Endothelial cell of hepatic sinusoid (primary cell): ENCODE data around the gene ZAP70.
"Not testable (repeated sequence)": the region's sequence is repeated elsewhere in the genome, so short reads cannot be mapped to it uniquely, and the experiment has no call there.

Experiments
- in situ Hi-C: cut with HindIII; loops from 2 replicates; pipeline ENCODE4 v1.10.0; 2017; ENCODE audit warnings: low sequenced_read_pairs

The ZAP70 gene

GRCh38 chr2:97697252-97698235, 15.8 kb upstream of the ZAP70 start:
- in situ Hi-C loops: no loop called here

GRCh38 chr2:97698530-97698929, 14.8 kb upstream of the ZAP70 start:
- in situ Hi-C loops: no loop called here

GRCh38 chr2:97699765-97700444, 13.5 kb upstream of the ZAP70 start:
- in situ Hi-C loops: no loop called here

- in situ Hi-C loops: no loop called here
Observed at GRCh38 chr2:97701186-97701585, 12.2 kb upstream of the ZAP70 start.

GRCh38 chr2:97701851-97702465, 11.4 kb upstream of the ZAP70 start:
- in situ Hi-C loops: no loop called here

DNA sequence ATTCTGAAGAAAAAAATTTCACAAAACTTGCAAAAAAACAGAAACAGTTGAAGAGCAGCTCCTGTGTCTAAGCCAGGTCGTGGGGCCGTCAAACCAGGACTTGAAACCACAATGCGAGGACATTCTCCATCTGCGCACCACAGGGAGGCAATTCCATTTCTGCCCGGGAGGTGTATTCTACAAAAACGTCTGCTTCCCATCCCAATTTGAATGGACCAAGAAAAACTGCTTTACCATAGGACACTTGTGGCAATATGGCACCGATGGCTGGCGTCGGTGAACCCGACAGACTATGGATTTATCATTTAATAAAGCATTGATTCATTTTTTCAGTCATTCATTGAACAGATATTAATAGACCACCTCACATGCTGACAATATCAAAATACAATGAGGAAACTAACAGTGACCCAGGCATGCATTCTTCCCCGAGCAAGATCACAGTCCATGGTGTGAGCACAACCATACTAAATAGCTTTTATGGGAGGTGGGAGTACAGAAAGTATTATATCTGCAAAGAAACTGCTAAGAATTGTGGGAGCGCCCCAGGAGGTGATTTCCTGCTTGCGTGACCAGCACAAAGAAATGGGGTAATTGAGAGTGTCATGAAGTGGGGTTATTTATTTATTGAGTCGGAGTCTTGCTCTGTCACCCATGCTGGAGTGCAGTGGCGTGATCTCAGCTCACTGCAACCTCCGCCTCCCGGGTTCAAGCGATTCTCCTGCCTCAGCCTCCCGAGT, 10.5 kb upstream of the ZAP70 start:
- in situ Hi-C loops: no loop called here

- in situ Hi-C loops: no loop called here
Observed at GRCh38 chr2:97703741-97704140, 9.6 kb upstream of the ZAP70 start.

GRCh38 chr2:97704989-97705388, 8.4 kb upstream of the ZAP70 start:
- in situ Hi-C loops: no loop called here

GRCh38 chr2:97706112-97706511, 7.3 kb upstream of the ZAP70 start:
- in situ Hi-C loops: no loop called here

- in situ Hi-C loops: no loop called here
Observed at GRCh38 chr2:97706708-97707345, 6.5 kb upstream of the ZAP70 start.

GRCh38 chr2:97707362-97708047, 5.9 kb upstream of the ZAP70 start:
- in situ Hi-C loops: no loop called here

DNA sequence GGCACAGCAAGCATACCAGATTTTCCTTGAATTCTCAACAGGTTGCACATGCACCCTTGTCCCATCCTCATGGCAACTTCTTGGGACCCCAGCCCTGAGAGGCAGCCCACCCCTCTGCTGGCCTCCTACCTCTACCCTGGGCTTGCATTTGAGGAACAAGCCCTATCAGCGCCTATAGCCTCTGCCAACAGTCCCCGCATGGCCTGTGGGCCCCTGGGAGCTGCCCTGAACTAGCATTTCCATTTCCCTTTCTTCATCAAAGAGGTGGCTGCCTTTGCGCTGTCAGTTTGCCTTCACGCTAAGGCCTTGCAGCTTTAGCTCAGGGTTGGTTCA, 5.4 kb upstream of the ZAP70 start:
- in situ Hi-C loops: no loop called here

DNA sequence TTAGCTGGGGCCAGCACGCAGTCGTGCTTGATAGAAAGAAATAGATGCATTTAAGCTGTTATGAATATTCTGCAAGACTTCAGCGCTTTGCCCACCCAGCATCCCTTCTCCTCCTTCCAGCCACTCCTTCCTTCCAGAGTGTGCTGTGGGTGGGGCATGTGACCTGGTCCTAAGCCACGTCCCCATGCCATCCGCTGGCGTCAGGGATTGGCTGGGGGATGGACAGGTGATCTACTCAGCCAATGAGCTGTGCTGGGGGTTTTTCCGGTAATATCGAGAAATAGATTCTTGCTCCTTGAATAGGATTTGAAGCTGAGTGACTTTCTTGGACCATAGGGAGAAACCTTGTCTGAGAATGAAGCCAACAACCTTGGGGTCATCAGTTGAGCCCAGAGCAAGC, 4.8 kb upstream of the ZAP70 start:
- in situ Hi-C loops: no loop called here

GRCh38 chr2:97711394-97711711, 2.0 kb upstream of the ZAP70 start:
- in situ Hi-C loops: no loop called here

GRCh38 chr2:97712175-97712574, 1.2 kb upstream of the ZAP70 start:
- in situ Hi-C loops: not testable (repeated sequence)

DNA sequence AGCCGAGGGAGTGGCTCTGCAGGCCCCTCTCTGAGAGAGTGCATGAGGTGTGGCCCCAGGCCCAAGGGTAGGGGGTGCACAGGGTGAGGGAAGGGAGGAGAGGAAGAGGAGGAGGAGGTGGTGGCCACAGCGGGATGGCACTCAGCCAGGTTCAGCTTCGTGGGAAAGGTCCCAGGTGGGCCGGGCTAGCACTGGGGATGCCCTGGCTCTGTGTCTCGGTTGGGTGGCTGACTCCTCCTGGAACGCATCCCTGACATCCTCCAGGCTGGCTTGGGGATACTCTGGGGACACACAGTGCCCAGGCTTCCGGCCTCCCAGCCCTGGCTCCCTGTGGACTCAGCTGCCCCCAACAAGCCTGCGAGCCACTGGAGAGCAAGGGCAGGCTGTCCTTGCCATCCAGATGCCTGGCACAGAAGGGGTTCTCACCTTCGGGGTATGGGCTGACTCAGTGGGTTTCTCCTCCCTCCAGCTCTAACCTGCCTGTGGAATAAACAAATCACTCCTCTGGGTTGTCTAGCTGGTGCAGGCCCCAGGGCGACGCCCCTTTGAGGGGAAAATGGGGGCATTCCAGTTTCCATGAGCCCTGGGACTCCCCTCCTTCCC, 582 bp upstream of the ZAP70 start:
- in situ Hi-C loops: no loop called here

DNA sequence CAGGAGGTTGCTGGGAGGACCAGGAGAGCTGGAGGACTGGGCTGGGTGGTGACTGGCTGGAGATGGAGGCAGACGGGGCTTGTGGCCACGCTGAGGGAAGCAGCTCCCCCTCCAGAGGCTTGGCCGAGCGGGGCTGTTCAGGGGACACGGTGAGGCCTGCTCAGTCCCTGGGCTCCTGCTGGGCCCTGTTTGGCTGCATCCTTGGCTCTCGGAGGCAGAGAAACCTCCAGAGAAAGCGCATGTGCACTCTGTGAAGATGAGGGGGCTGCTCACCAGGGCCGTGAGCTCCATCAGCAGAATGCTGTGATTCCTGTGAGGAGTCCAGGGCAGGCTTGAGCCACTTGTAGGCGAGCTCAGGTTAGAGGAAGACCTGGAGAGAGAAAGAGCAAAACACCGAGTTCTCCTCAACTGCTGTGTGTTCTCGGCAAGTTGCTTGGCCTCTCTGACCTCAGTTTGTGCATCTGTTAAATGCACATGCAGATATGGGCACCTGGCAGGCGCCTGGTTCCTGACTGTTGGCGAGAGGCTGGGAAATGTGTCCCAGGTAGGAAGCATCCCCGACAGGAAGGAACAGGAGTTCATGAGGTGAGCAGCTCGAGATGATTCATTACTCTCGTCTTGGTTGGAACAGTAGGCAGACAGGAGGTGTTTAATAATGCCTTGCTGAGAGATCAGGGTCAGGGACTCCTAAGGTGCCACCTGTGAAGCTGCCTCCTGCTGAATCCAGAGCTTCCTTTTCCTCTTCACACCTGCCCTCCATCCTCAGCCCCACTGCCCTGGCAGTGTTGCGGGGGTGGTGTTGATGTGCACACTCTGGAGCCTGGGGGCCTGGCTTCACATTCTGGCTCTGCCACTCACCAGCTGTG, 941 bp downstream of the ZAP70 start:
- in situ Hi-C loops: no loop called here

DNA sequence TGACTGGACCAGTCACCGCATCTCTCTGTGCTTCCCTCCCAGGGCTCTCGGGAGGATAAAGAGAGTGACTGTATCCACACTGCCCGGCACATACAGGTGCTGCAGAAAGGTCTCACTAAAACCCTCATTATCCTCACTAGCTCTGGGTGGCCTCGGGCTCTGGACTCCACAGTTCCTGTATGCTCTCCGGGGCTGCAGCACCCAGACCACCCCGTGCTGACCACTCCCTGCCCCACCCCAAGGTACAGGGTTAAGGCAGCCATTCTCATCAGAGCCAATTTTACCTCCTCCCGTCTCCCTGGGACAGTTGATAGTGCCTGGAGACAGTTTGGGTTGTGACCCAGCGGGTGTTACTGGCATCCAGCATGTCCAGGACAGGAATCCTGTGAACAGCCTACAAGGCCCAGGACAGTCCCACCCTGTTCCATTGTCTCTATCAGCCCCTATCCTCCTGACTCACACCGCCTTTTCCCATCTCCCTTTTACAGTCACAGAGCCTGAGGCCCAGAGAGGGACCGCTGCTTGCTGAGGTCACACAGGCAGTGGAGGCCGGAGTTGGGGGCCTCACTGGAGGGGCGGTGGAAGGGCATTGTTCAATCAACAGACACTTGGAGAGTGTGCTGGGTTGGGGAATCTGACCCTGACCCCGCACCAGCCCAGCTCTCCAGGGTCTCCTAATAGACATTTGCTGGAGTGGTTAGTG, 1.7 kb downstream of the ZAP70 start:
- in situ Hi-C loops: no loop called here
